Tibial nerve (tissue), 3 donors: ENCODE data around the gene GNAT1.

Source experiments
- CTCF ChIP-seq, 5 experiments: fragments of 200-600 bp in 3 of 5; fragments of 450-650 bp in 2 of 5; sonication (generic) in 3 of 5; IDR thresholded peaks; one replicate each; pipeline ENCODE4 v1.5.1; 2016 to 2019; ENCODE audit warnings: antibody characterized with exemption in 5 of 5, mild to moderate bottlenecking in 3 of 5, moderate library complexity in 2 of 5
- POLR2A ChIP-seq, 2 donors: fragments of 450-650 bp; IDR thresholded peaks; one replicate each; pipeline ENCODE4 v1.6.1; 2017; ENCODE audit warnings: antibody characterized with exemption in 2 of 2, mild to moderate bottlenecking in 2 of 2, moderate library complexity in 2 of 2

- no peak for TF ChIP-seq CTCF (IDR thresholded peaks at IDR 0.05)
- no peak for TF ChIP-seq POLR2A (IDR thresholded peaks at IDR 0.05)
Measured at GRCh38 chr3:50161320-50161719, 30.1 kb upstream of the GNAT1 start.
